OCI-LY3 (cell line): ENCODE measurements around the gene IKZF5.

Experiments used
- H2AFZ ChIP-seq: fragments of 200-600, 300-600 bp; shearing (Covaris generic); 2 replicates; pipeline ENCODE4 v1.6.0; 2014; ENCODE audit warnings: antibody characterized with exemption, low read depth, low read length
- H3K27ac ChIP-seq: fragments of 200-600, 300-600 bp; sonication (generic); 2 replicates; pipeline ENCODE4 v1.5.1; 2014; ENCODE audit warnings: mild to moderate bottlenecking, low read length, moderate library complexity, mixed read lengths
- H3K27me3 ChIP-seq: fragments of 200-600, 300-600 bp; sonication (generic); 2 replicates; pipeline ENCODE4 v1.6.1; 2014; ENCODE audit warnings: low read depth, low read length, mixed read lengths
- H3K36me3 ChIP-seq: fragments of 200-600, 300-600 bp; sonication (generic); replicated peaks from 2 replicates; pipeline ENCODE3; 2014; ENCODE audit warnings: low read depth, low read length, mixed read lengths
- H3K4me1 ChIP-seq: fragments of 300-600, 200-600 bp; sonication (generic); 2 replicates; pipeline ENCODE4 v1.6.1; 2014; ENCODE audit warnings: low read length, mixed read lengths
- H3K4me2 ChIP-seq: fragments of 200-600, 300-600 bp; sonication (generic); 2 replicates; pipeline ENCODE4 v1.6.1; 2014; ENCODE audit warnings: low read length, mixed read lengths
- H3K4me3 ChIP-seq: fragments of 300-600, 200-600 bp; sonication (generic); 2 replicates; pipeline ENCODE4 v1.5.1; 2014; ENCODE audit warnings: antibody characterized with exemption, mild to moderate bottlenecking, low read length, moderate library complexity
- H3K79me2 ChIP-seq: fragments of 300-600, 200-600 bp; shearing (Covaris generic); 2 replicates; pipeline ENCODE4 v1.6.1; 2014; ENCODE audit warnings: mild to moderate bottlenecking, low read length, mixed read lengths
- H3K9ac ChIP-seq: fragments of 300-600, 200-600 bp; shearing (Covaris generic); 2 replicates; pipeline ENCODE4 v1.6.0; 2014; ENCODE audit warnings: mild to moderate bottlenecking, low read length, moderate library complexity
- H3K9me3 ChIP-seq: fragments of 200-600, 300-600 bp; shearing (Covaris generic); 2 replicates; pipeline ENCODE4 v1.6.1; 2014; ENCODE audit warnings: low read length, mixed read lengths; ENCODE audit not compliant: insufficient read depth
- H4K20me1 ChIP-seq: fragments of 200-600, 300-600 bp; sonication (generic); 2 replicates; pipeline ENCODE4 v1.6.1; 2016; ENCODE audit warnings: low read length, mixed read lengths; ENCODE audit not compliant: insufficient read depth
- EZH2phosphoT487 ChIP-seq: fragments of 200-600 bp; shearing (Covaris generic); IDR thresholded peaks from 2 replicates; pipeline ENCODE4 v1.6.1; 2018; ENCODE audit warnings: antibody characterized with exemption, mixed run types, low read depth
- TF ChIP-seq, protein P1 (sequence below): fragments of 200-600, 300-600 bp; sonication (generic); IDR thresholded peaks from 2 replicates; pipeline ENCODE4 v1.5.1; 2014; ENCODE audit warnings: antibody characterized with exemption, low read length, low read depth

IKZF5 gene

DNA sequence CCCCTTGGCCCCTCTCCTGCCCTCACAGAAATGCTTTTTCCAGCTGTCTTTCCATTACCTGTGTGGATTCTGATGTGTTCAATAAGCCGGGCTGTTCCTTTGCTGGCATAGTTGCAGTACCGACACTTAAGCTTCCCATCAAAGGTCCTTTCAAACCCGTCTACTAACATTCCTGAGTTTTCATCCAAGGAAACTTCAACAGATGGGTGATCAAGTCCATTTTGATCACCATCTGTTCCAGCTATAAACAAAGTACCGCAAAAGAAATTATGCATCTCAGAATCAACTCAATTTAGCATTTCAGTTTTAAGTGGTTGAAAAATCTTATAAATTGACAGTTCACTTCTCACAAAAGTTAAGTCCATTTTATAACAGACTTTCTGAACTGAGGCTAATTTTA lies 12.7 kb downstream of the IKZF5 start:
- Histone ChIP-seq H3K4me3 (no peak overlapping the region), H4K20me1 (0 out of 2 replicates have a peak, but pooled peaks cover 2% of the 10 kb centered on the region), H3K79me2 (peaks cover 12% of the 10 kb centered on the region), H3K27ac (no peak overlapping the region), H3K36me3 (peaks cover 9% of the 10 kb centered on the region), H2AFZ (no peak overlapping the region), H3K4me1 (no peaks in the 10 kb centered on the region), H3K9ac (no peak overlapping the region), H3K9me3 (no peaks in the 10 kb centered on the region), H3K27me3 (no peaks in the 10 kb centered on the region), H3K4me2 (no peak overlapping the region)
- TF ChIP-seq, protein P1, sequence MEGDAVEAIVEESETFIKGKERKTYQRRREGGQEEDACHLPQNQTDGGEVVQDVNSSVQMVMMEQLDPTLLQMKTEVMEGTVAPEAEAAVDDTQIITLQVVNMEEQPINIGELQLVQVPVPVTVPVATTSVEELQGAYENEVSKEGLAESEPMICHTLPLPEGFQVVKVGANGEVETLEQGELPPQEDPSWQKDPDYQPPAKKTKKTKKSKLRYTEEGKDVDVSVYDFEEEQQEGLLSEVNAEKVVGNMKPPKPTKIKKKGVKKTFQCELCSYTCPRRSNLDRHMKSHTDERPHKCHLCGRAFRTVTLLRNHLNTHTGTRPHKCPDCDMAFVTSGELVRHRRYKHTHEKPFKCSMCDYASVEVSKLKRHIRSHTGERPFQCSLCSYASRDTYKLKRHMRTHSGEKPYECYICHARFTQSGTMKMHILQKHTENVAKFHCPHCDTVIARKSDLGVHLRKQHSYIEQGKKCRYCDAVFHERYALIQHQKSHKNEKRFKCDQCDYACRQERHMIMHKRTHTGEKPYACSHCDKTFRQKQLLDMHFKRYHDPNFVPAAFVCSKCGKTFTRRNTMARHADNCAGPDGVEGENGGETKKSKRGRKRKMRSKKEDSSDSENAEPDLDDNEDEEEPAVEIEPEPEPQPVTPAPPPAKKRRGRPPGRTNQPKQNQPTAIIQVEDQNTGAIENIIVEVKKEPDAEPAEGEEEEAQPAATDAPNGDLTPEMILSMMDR, result no peak
- no peak for TF ChIP-seq EZH2phosphoT487

DNA sequence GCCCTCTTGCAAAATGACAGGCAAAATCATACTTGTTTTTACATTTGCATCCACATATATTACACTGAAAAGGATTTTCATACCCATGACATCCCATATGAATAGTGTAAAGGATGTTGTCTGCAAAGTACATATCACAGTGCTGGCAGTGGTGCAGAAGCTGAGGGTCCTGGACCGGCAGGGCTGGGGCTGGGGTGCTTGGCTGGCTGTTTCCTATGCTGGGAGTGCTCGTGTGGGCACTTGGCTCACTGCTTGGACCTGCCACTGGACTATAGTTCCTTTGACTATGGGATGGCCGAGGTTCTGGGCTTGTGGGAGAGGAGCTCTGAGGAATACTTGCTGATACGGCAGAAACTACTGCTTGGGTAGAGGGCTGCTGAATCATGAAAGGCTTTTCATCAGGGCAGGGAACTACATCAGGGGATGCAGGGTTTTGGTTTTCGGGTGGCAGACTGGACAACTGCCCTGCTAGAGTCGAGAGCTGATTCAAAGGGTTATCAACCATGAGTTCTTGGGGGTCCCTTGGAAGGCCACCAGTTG lies 14.7 kb downstream of the IKZF5 start:
- Histone ChIP-seq H3K36me3 (peaks cover 9% of the 10 kb centered on the region), H3K9ac (no peak overlapping the region), H2AFZ (no peak overlapping the region), H3K4me3 (no peak overlapping the region), H4K20me1 (no peaks in the 10 kb centered on the region), H3K9me3 (no peaks in the 10 kb centered on the region), H3K27ac (no peak overlapping the region), H3K27me3 (no peaks in the 10 kb centered on the region), H3K4me2 (no peak overlapping the region), H3K79me2 (peaks cover under 1% of the 10 kb centered on the region; the same call in 1 of the 2 replicates), H3K4me1 (no peaks in the 10 kb centered on the region)
- TF ChIP-seq, protein P1, result no peak

DNA sequence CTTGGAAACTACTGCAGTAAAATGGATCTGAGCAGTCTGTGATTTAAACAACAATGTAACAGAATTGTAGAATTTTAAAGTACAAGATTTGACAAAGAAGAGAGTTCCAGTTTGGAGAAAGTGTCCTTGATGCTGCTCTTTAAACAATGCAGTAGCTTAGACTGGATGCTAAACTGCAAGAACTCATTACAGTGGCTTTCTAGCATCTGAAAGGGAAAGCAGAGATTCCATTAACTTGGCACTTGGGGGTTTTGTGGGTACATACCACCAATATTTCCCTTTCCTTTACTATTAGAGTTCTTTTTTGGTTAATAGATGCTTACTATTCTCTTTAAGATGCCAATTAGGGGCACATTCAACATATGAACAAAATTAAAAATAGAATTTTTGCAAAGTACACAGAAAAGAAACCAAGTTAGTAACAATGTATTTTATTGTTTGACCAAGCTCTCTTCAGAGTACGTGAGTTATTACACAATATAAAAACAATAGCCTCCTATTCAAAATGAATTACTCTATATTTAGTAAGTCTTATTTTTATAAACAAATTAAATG lies 16.5 kb downstream of the IKZF5 start:
- Histone ChIP-seq H3K9ac (no peak overlapping the region), H3K4me2 (no peak overlapping the region), H3K9me3 (no peaks in the 10 kb centered on the region), H3K27me3 (no peaks in the 10 kb centered on the region), H3K4me1 (no peaks in the 10 kb centered on the region), H3K79me2 (no peaks in the 10 kb centered on the region), H3K4me3 (no peak overlapping the region), H4K20me1 (no peaks in the 10 kb centered on the region), H3K36me3 (peaks cover 9% of the 10 kb centered on the region), H3K27ac (no peak overlapping the region), H2AFZ (no peak overlapping the region)
- TF ChIP-seq EZH2phosphoT487, result no peak
- TF ChIP-seq, protein P1, result no peak

DNA sequence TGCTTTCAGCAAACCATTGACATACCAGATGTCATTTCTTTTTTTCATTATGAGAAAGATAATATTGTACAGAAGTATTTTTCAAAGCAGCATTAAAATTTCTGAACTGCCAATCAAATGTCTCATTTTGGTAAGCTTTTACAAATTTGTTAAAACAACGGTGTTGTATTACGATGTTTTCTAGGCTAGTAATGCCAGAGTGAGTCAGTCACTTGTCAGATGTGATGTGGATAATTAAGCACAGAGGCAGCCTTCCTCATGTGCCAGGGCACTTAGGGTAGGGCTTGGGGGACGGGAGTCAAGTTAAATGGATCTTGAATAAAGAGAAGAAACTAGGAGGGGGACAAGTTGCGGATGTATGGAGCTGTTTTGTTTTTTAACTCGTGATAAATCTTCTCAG lies 18.3 kb downstream of the IKZF5 start:
- TF ChIP-seq EZH2phosphoT487, result no peak
- TF ChIP-seq, protein P1, result no peak
- Histone ChIP-seq H3K9ac (no peak overlapping the region), H3K4me2 (no peak overlapping the region), H3K27me3 (no peaks in the 10 kb centered on the region), H3K9me3 (no peaks in the 10 kb centered on the region), H3K79me2 (no peaks in the 10 kb centered on the region), H4K20me1 (no peaks in the 10 kb centered on the region), H2AFZ (no peak overlapping the region), H3K27ac (no peak overlapping the region), H3K36me3 (peaks cover 7% of the 10 kb centered on the region), H3K4me3 (no peak overlapping the region), H3K4me1 (no peaks in the 10 kb centered on the region)
